Measurements from ENCODE around the gene UMODL1.

The UMODL1 gene

DNA sequence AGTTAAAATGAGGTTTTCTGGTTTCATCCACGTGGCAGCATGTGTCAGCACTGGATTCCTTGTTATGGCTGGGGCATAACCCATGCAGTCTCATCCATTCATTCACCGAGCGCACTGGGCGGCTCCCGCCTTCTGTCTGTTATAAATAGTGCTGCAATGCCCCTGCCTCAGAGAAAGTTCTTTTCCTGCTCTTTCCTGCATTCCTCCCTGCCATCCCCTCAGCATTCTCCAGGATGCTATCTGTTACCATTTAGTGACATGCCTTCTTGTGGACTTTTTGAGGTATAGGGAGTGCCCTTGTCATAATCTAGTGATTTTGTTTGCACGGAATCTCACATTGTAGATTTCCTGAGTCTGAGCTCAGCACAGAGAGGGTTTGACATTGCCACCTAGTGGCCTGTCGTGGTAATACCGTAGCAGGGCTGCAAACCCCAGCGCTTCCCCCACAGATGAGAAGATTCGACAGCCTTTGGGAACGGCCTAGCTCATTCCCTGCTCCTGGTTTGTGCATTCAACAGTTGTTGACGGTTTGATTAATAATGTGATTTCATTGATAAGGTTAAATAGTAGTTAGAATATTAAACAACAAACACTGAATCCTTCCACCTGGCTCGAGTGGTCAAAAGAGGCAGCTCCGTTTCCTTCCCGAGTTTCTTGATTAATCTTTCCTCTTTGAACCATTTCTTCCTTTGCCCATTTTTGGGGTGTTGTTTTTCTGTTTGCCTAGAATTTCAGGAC, 46.3 kb downstream of the UMODL1 start (continued):
- TF ChIP-seq, protein P1, sequence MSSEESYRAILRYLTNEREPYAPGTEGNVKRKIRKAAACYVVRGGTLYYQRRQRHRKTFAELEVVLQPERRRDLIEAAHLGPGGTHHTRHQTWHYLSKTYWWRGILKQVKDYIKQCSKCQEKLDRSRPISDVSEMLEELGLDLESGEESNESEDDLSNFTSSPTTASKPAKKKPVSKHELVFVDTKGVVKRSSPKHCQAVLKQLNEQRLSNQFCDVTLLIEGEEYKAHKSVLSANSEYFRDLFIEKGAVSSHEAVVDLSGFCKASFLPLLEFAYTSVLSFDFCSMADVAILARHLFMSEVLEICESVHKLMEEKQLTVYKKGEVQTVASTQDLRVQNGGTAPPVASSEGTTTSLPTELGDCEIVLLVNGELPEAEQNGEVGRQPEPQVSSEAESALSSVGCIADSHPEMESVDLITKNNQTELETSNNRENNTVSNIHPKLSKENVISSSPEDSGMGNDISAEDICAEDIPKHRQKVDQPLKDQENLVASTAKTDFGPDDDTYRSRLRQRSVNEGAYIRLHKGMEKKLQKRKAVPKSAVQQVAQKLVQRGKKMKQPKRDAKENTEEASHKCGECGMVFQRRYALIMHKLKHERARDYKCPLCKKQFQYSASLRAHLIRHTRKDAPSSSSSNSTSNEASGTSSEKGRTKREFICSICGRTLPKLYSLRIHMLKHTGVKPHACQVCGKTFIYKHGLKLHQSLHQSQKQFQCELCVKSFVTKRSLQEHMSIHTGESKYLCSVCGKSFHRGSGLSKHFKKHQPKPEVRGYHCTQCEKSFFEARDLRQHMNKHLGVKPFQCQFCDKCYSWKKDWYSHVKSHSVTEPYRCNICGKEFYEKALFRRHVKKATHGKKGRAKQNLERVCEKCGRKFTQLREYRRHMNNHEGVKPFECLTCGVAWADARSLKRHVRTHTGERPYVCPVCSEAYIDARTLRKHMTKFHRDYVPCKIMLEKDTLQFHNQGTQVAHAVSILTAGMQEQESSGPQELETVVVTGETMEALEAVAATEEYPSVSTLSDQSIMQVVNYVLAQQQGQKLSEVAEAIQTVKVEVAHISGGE (tag by site-specific recombination; conservative IDR thresholded peaks at IDR 0.05; ENCODE audit: low read depth): no peak
- TF ChIP-seq, protein P2, sequence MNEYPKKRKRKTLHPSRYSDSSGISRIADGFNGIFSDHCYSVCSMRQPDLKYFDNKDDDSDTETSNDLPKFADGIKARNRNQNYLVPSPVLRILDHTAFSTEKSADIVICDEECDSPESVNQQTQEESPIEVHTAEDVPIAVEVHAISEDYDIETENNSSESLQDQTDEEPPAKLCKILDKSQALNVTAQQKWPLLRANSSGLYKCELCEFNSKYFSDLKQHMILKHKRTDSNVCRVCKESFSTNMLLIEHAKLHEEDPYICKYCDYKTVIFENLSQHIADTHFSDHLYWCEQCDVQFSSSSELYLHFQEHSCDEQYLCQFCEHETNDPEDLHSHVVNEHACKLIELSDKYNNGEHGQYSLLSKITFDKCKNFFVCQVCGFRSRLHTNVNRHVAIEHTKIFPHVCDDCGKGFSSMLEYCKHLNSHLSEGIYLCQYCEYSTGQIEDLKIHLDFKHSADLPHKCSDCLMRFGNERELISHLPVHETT (tag by site-specific recombination; IDR thresholded peaks at IDR 0.05): no peak
- TF ChIP-seq ZNF600 (tag by site-specific recombination; IDR thresholded peaks at IDR 0.05) (peak; percentile 47; the same call in 1 of the 2 replicates), ZNF2 (tag by site-specific recombination; IDR thresholded peaks at IDR 0.05) (peak; percentile 96), ZNF121 (tag by site-specific recombination; IDR thresholded peaks at IDR 0.05) (no peak), ZNF747 (tag by site-specific recombination; IDR thresholded peaks at IDR 0.05) (no peak), ZNF660 (tag by site-specific recombination; IDR thresholded peaks at IDR 0.05) (no peak; the same call in 1 of the 2 replicates), ZNF658 (tag by site-specific recombination; IDR thresholded peaks at IDR 0.05) (no peak), ZNF768 (tag by site-specific recombination; IDR thresholded peaks at IDR 0.05) (no peak), ZNF112 (tag by site-specific recombination; IDR thresholded peaks at IDR 0.05) (no peak), ZNF10 (tag by site-specific recombination; IDR thresholded peaks at IDR 0.05) (no peak), ZNF16 (tag by site-specific recombination; IDR thresholded peaks at IDR 0.05; ENCODE audit: low read depth) (no peak), ZNF473 (tag by site-specific recombination; IDR thresholded peaks at IDR 0.05) (no peak), WT1 (tag by site-specific recombination; IDR thresholded peaks at IDR 0.05) (no peak), ZSCAN16 (tag by site-specific recombination; IDR thresholded peaks at IDR 0.05) (no peak), ZNF561 (tag by site-specific recombination; IDR thresholded peaks at IDR 0.05; ENCODE audit: borderline replicate concordance) (no peak), TRIM28 (IDR thresholded peaks at IDR 0.05; ENCODE audit: borderline replicate concordance, low read length) (peak; percentile 92), ZNF670 (tag by site-specific recombination; IDR thresholded peaks at IDR 0.05; ENCODE audit: low read depth) (no peak), ZNF394 (tag by site-specific recombination; IDR thresholded peaks at IDR 0.05; ENCODE audit: borderline replicate concordance) (no peak), SP7 (tag by site-specific recombination; IDR thresholded peaks at IDR 0.05) (peak; percentile 27; the same call in 1 of the 2 replicates), ZBTB20 (tag by site-specific recombination; IDR thresholded peaks at IDR 0.05) (0 out of 2 replicates have a peak, but pooled peaks have one; percentile 14), ZNF623 (tag by site-specific recombination; IDR thresholded peaks at IDR 0.05) (no peak), TCF7L2 (IDR thresholded peaks at IDR 0.05; ENCODE audit: borderline replicate concordance, low read depth, low read length) (no peak), FEZF1 (tag by site-specific recombination; IDR thresholded peaks at IDR 0.05) (no peak)
- TF ChIP-seq, protein P3, sequence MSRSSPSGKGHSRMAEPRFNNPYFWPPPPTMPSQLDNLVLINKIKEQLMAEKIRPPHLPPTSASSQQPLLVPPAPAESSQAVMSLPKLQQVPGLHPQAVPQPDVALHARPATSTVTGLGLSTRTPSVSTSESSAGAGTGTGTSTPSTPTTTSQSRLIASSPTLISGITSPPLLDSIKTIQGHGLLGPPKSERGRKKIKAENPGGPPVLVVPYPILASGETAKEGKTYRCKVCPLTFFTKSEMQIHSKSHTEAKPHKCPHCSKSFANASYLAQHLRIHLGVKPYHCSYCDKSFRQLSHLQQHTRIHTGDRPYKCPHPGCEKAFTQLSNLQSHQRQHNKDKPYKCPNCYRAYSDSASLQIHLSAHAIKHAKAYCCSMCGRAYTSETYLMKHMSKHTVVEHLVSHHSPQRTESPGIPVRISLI (tag by site-specific recombination; IDR thresholded peaks at IDR 0.05): no peak
- TF ChIP-seq, protein P4, sequence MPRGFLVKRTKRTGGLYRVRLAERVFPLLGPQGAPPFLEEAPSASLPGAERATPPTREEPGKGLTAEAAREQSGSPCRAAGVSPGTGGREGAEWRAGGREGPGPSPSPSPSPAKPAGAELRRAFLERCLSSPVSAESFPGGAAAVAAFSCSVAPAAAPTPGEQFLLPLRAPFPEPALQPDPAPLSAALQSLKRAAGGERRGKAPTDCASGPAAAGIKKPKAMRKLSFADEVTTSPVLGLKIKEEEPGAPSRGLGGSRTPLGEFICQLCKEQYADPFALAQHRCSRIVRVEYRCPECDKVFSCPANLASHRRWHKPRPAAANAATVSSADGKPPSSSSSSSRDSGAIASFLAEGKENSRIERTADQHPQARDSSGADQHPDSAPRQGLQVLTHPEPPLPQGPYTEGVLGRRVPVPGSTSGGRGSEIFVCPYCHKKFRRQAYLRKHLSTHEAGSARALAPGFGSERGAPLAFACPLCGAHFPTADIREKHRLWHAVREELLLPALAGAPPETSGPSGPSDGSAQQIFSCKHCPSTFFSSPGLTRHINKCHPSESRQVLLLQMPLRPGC (tag by site-specific recombination; IDR thresholded peaks at IDR 0.05): no peak
- TF ChIP-seq, protein P5, sequence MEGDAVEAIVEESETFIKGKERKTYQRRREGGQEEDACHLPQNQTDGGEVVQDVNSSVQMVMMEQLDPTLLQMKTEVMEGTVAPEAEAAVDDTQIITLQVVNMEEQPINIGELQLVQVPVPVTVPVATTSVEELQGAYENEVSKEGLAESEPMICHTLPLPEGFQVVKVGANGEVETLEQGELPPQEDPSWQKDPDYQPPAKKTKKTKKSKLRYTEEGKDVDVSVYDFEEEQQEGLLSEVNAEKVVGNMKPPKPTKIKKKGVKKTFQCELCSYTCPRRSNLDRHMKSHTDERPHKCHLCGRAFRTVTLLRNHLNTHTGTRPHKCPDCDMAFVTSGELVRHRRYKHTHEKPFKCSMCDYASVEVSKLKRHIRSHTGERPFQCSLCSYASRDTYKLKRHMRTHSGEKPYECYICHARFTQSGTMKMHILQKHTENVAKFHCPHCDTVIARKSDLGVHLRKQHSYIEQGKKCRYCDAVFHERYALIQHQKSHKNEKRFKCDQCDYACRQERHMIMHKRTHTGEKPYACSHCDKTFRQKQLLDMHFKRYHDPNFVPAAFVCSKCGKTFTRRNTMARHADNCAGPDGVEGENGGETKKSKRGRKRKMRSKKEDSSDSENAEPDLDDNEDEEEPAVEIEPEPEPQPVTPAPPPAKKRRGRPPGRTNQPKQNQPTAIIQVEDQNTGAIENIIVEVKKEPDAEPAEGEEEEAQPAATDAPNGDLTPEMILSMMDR (tag by site-specific recombination; IDR thresholded peaks at IDR 0.05): peak; percentile 82; the same call in 1 of the 2 replicates
- TF ChIP-seq, protein P6, sequence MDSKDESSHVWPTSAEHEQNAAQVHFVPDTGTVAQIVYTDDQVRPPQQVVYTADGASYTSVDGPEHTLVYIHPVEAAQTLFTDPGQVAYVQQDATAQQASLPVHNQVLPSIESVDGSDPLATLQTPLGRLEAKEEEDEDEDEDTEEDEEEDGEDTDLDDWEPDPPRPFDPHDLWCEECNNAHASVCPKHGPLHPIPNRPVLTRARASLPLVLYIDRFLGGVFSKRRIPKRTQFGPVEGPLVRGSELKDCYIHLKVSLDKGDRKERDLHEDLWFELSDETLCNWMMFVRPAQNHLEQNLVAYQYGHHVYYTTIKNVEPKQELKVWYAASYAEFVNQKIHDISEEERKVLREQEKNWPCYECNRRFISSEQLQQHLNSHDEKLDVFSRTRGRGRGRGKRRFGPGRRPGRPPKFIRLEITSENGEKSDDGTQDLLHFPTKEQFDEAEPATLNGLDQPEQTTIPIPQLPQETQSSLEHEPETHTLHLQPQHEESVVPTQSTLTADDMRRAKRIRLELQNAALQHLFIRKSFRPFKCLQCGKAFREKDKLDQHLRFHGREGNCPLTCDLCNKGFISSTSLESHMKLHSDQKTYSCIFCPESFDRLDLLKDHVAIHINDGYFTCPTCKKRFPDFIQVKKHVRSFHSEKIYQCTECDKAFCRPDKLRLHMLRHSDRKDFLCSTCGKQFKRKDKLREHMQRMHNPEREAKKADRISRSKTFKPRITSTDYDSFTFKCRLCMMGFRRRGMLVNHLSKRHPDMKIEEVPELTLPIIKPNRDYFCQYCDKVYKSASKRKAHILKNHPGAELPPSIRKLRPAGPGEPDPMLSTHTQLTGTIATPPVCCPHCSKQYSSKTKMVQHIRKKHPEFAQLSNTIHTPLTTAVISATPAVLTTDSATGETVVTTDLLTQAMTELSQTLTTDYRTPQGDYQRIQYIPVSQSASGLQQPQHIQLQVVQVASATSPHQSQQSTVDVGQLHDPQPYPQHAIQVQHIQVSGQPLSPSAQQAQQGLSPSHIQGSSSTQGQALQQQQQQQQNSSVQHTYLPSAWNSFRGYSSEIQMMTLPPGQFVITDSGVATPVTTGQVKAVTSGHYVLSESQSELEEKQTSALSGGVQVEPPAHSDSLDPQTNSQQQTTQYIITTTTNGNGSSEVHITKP (tag by site-specific recombination; IDR thresholded peaks at IDR 0.05): peak; percentile 40

Data from HEK293 (cell line).